Tibial nerve (tissue), 4 donors: ENCODE measurements around the gene EPHA6. TPM values are rescaled to one million over a fixed set of nuclear protein-coding genes. Genes with fewer than 3 reads are reported as not detected.

Experiments
- DNase-seq, 2 donors: peaks; one replicate each; pipeline ENCODE4 v3.0.0-alpha.2; 2019; ENCODE audit warnings: low spot score in 2 of 2
- H3K27ac ChIP-seq, 4 donors: fragments of 200-600 bp; sonication (generic) in 3 of 4; one replicate each; pipeline ENCODE4 v1.5.1; 2017 to 2019; ENCODE audit warnings: mild to moderate bottlenecking in 1 of 4
- H3K27me3 ChIP-seq, 2 donors: fragments of 200-600 bp; sonication (generic) in 1 of 2; one replicate each; pipeline versions ENCODE4 v1.5.1 to v1.6.0; 2017 to 2019
- H3K36me3 ChIP-seq, 3 donors: fragments of 200-600 bp; sonication (generic); one replicate each; pipeline ENCODE4 v1.5.1; 2018 to 2019
- H3K4me1 ChIP-seq, 4 donors: fragments of 200-600 bp; sonication (generic) in 3 of 4; one replicate each; pipeline ENCODE4 v1.5.1; 2017 to 2019
- H3K4me3 ChIP-seq, 4 donors: fragments of 200-600 bp; sonication (generic) in 3 of 4; one replicate each; pipeline ENCODE4 v1.5.1; 2017 to 2019; ENCODE audit warnings: mild to moderate bottlenecking in 1 of 4, moderate library complexity in 1 of 4
- H3K9me3 ChIP-seq, 4 donors: fragments of 200-600 bp; sonication (generic) in 3 of 4; one replicate each; pipeline ENCODE4 v1.5.1; 2017 to 2019
- CTCF ChIP-seq, 5 experiments: fragments of 200-600 bp in 3 of 5; fragments of 450-650 bp in 2 of 5; sonication (generic) in 3 of 5; IDR thresholded peaks; one replicate each; pipeline ENCODE4 v1.5.1; 2016 to 2019; ENCODE audit warnings: antibody characterized with exemption in 5 of 5, mild to moderate bottlenecking in 3 of 5, moderate library complexity in 2 of 5
- EP300 ChIP-seq, 2 donors: sonication (generic); formaldehyde crosslinking; IDR thresholded peaks; one replicate each; pipeline ENCODE4 v1.6.1; 2017; ENCODE audit warnings: antibody characterized with exemption in 2 of 2, mild to moderate bottlenecking in 1 of 2
- POLR2A ChIP-seq, 2 donors: fragments of 450-650 bp; IDR thresholded peaks; one replicate each; pipeline ENCODE4 v1.6.1; 2017; ENCODE audit warnings: antibody characterized with exemption in 2 of 2, mild to moderate bottlenecking in 2 of 2, moderate library complexity in 2 of 2
- WGBS, 2 donors: methylation state at CpG; one replicate each; pipeline ENCODE4 v1.1.5; 2018; 5-methylcytosine and 5-hydroxymethylcytosine counted together
- total RNA-seq, 4 donors: library from RNA; depleted of rRNA; stranded (reverse); fragments of >200 nt; gene quantifications; one replicate each; pipeline ENCODE4 v1.1.0, GENCODE V29; 2016

EPHA6 gene
- 1 to 10 TPM in 1 of 4 donors, under 1 TPM in 3; 0.30 to 1.3 (median 0.61) TPM for total RNA-seq

GRCh38 chr3:96813820-96814650 lies at the start of gene EPHA6:
TSS of gene EPHA6 (plus strand) at chr3:96814594.
- Histone ChIP-seq H3K27me3 (peaks cover 0 to 8% of the 10 kb centered on the region in 2 donors), H3K4me3 (peak within 1 kb of the TSS; percentile 34 to 67 (median 50)), H3K27ac (peak within 1 kb of the TSS in 2 of 4 donors; percentile 28 to 70), H3K9me3 (no peaks in the 10 kb centered on the region), H3K36me3 (no peaks in the 10 kb centered on the region), H3K4me1 (peaks cover 0 to 33% (median 2%) of the 10 kb centered on the region in 4 donors)
- 1 to 3% methylated on average over 39 to 47 of the region's 83 CpGs for WGBS, 2 donors
- DNase-seq = peak in 1 of 2 donors; percentile 31
- TF ChIP-seq CTCF (IDR thresholded peaks at IDR 0.05) (peak in 1 of 5 experiments; percentile 14), EP300 (IDR thresholded peaks at IDR 0.05) (no peak)

GRCh38 chr3:96776818-96777217 lies 37.6 kb upstream of the EPHA6 start:
- H3K9me3 ChIP-seq = peaks cover 0 to 29% (median 0%) of the 10 kb centered on the region in 4 donors
- no peak for DNase-seq
- no peak overlapping the region for H3K4me3 ChIP-seq
- no peak overlapping the region for H3K27ac ChIP-seq
- WGBS, 2 donors = 66 to 88% methylated on average over 43 of the region's 43 CpGs
- TF ChIP-seq POLR2A (IDR thresholded peaks at IDR 0.05) (no peak), CTCF (IDR thresholded peaks at IDR 0.05) (no peak), EP300 (IDR thresholded peaks at IDR 0.05) (no peak)
- no peaks in the 10 kb centered on the region for H3K27me3 ChIP-seq
- H3K4me1 ChIP-seq = no peaks in the 10 kb centered on the region
- no peaks in the 10 kb centered on the region for H3K36me3 ChIP-seq

- 73 to 90% methylated on average over 5 to 6 of the region's 6 CpGs for WGBS, 2 donors
- TF ChIP-seq CTCF (IDR thresholded peaks at IDR 0.05) (no peak), EP300 (IDR thresholded peaks at IDR 0.05) (no peak), POLR2A (IDR thresholded peaks at IDR 0.05) (no peak)
- no peak for DNase-seq
- H3K27ac ChIP-seq = no peak overlapping the region
- H3K36me3 ChIP-seq = no peaks in the 10 kb centered on the region
- H3K9me3 ChIP-seq = peaks cover 0 to 23% (median 0%) of the 10 kb centered on the region in 4 donors
- H3K4me1 ChIP-seq = no peaks in the 10 kb centered on the region
- H3K27me3 ChIP-seq = no peaks in the 10 kb centered on the region
- no peak overlapping the region for H3K4me3 ChIP-seq
These were observed 34.6 kb upstream of the EPHA6 start for GRCh38 chr3:96779810-96780209.

- Histone ChIP-seq H3K9me3 (no peaks in the 10 kb centered on the region), H3K27ac (no peak overlapping the region), H3K36me3 (no peaks in the 10 kb centered on the region), H3K27me3 (no peaks in the 10 kb centered on the region), H3K4me1 (no peaks in the 10 kb centered on the region), H3K4me3 (no peak overlapping the region)
- TF ChIP-seq EP300 (IDR thresholded peaks at IDR 0.05) = no peak
- no peak for TF ChIP-seq POLR2A (IDR thresholded peaks at IDR 0.05)
- TF ChIP-seq CTCF (IDR thresholded peaks at IDR 0.05) = no peak
- DNase-seq = no peak
- WGBS, 2 donors = 91% methylated on average over 5 of the region's 5 CpGs
These were observed 18.3 kb upstream of the EPHA6 start for GRCh38 chr3:96796101-96796500.

GRCh38 chr3:96803870-96804269 lies 10.5 kb upstream of the EPHA6 start:
- H3K4me1 ChIP-seq = no peaks in the 10 kb centered on the region
- no peaks in the 10 kb centered on the region for H3K27me3 ChIP-seq
- TF ChIP-seq POLR2A (IDR thresholded peaks at IDR 0.05) (no peak), EP300 (IDR thresholded peaks at IDR 0.05) (no peak), CTCF (IDR thresholded peaks at IDR 0.05) (no peak)
- H3K27ac ChIP-seq = no peak overlapping the region
- WGBS, 2 donors = 38 to 46% methylated on average over 1 of the region's 1 CpG
- no peaks in the 10 kb centered on the region for H3K9me3 ChIP-seq
- no peak for DNase-seq
- H3K36me3 ChIP-seq = no peaks in the 10 kb centered on the region
- H3K4me3 ChIP-seq = no peak overlapping the region
